HCT116 (cell line): ENCODE measurements around the gene KLHL6.

ENCODE experiments used
- CEBPB ChIP-seq: IDR thresholded peaks from 2 replicates; pipeline ENCODE4 v1.6.1; 2012; ENCODE audit warnings: low read depth
- EZH2 ChIP-seq: fragments of 200-600 bp; sonication (generic); IDR thresholded peaks from 2 replicates; pipeline ENCODE4 v1.6.1; 2017; ENCODE audit warnings: antibody characterized with exemption, mixed run types
- POLR2A ChIP-seq: IDR thresholded peaks from 2 replicates; pipeline ENCODE4 v1.7.0; 2011; ENCODE audit warnings: borderline replicate concordance; ENCODE audit not compliant: insufficient read depth, insufficient read length; ENCODE audit errors: extremely low read depth
- RAD21 ChIP-seq: IDR thresholded peaks from 2 replicates; pipeline ENCODE4 v1.6.1; 2012; ENCODE audit warnings: low read depth, mild to moderate bottlenecking
- SIN3A ChIP-seq: IDR thresholded peaks from 2 replicates; pipeline ENCODE4 v1.6.1; 2012; ENCODE audit warnings: low read depth
- ZNF274 ChIP-seq: fragments of 200-500 bp; sonication (Bioruptor generic); IDR thresholded peaks from 2 replicates; pipeline ENCODE4 v1.6.1; 2014; ENCODE audit warnings: mild to moderate bottlenecking, low read depth, low read length, inconsistent platforms
- TF ChIP-seq, protein P1 (sequence below), 3 experiments: fragments of 200-600 bp in 1 of 3; sonication (generic) in 1 of 3; IDR thresholded peaks in 2 of 3; conservative IDR thresholded peaks in 1 of 3; 2 replicates each; pipeline ENCODE4 v1.5.1; 2012 to 2017; ENCODE audit warnings: low read depth in 2 of 3, low read length in 2 of 3, antibody characterized with exemption in 1 of 3, borderline replicate concordance in 1 of 3, control low read depth in 1 of 3, mild to moderate bottlenecking in 1 of 3, mixed read lengths in 1 of 3, mixed run types in 1 of 3, moderate library complexity in 1 of 3; ENCODE audit not compliant: insufficient read depth in 1 of 3
- TF ChIP-seq, protein P2 (sequence below): IDR thresholded peaks from 2 replicates; pipeline ENCODE4 v1.6.1; 2012; ENCODE audit warnings: low read depth

- no peak for TF ChIP-seq RAD21
- no peak for TF ChIP-seq CEBPB
- TF ChIP-seq SIN3A, result no peak
- no peak for TF ChIP-seq EZH2
- TF ChIP-seq, protein P1, sequence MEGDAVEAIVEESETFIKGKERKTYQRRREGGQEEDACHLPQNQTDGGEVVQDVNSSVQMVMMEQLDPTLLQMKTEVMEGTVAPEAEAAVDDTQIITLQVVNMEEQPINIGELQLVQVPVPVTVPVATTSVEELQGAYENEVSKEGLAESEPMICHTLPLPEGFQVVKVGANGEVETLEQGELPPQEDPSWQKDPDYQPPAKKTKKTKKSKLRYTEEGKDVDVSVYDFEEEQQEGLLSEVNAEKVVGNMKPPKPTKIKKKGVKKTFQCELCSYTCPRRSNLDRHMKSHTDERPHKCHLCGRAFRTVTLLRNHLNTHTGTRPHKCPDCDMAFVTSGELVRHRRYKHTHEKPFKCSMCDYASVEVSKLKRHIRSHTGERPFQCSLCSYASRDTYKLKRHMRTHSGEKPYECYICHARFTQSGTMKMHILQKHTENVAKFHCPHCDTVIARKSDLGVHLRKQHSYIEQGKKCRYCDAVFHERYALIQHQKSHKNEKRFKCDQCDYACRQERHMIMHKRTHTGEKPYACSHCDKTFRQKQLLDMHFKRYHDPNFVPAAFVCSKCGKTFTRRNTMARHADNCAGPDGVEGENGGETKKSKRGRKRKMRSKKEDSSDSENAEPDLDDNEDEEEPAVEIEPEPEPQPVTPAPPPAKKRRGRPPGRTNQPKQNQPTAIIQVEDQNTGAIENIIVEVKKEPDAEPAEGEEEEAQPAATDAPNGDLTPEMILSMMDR (IDR thresholded peaks at IDR 0.05 in 2 of 3, conservative IDR thresholded peaks at IDR 0.05 in 1 of 3; ENCODE audit: borderline replicate concordance in 1 of 3, insufficient read depth in 1 of 3, low read depth in 2 of 3, low read length in 2 of 3), result no peak
- TF ChIP-seq POLR2A, result no peak
- TF ChIP-seq, protein P2, sequence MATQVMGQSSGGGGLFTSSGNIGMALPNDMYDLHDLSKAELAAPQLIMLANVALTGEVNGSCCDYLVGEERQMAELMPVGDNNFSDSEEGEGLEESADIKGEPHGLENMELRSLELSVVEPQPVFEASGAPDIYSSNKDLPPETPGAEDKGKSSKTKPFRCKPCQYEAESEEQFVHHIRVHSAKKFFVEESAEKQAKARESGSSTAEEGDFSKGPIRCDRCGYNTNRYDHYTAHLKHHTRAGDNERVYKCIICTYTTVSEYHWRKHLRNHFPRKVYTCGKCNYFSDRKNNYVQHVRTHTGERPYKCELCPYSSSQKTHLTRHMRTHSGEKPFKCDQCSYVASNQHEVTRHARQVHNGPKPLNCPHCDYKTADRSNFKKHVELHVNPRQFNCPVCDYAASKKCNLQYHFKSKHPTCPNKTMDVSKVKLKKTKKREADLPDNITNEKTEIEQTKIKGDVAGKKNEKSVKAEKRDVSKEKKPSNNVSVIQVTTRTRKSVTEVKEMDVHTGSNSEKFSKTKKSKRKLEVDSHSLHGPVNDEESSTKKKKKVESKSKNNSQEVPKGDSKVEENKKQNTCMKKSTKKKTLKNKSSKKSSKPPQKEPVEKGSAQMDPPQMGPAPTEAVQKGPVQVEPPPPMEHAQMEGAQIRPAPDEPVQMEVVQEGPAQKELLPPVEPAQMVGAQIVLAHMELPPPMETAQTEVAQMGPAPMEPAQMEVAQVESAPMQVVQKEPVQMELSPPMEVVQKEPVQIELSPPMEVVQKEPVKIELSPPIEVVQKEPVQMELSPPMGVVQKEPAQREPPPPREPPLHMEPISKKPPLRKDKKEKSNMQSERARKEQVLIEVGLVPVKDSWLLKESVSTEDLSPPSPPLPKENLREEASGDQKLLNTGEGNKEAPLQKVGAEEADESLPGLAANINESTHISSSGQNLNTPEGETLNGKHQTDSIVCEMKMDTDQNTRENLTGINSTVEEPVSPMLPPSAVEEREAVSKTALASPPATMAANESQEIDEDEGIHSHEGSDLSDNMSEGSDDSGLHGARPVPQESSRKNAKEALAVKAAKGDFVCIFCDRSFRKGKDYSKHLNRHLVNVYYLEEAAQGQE, result no peak
- TF ChIP-seq ZNF274, result no peak
Observed at GRCh38 chr3:183485585-183485984, 69.9 kb downstream of the KLHL6 start.
